GM19099 (cell line): ENCODE data around the gene CHDH.

ENCODE experiments used
- POLR2A ChIP-seq: IDR thresholded peaks from 3 replicates; pipeline ENCODE4 v1.6.1; 2011; ENCODE audit warnings: low read depth; ENCODE audit not compliant: insufficient read length; ENCODE audit errors: extremely low read depth

The CHDH gene

DNA sequence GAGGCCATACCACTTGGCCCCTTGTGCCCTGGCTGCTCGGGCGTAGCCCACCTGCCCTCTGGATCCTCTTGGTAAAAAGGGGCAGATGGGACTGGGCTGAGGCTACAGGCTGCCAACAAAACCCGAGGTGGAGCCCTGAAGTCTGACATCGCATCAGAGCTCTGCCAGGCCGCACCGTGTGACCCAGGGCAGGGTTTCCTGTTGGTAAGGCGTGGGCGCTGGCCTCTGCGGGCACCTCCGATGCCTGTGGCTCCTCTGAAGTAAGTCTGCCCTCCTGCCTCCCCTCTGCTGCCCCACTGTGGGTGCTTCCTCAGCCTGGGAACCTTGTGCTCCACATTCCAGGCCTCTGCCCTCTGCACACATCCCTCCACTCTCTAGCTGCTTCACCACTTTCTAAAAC is 8.9 kb downstream of the CHDH start:
- no peak for TF ChIP-seq POLR2A

DNA sequence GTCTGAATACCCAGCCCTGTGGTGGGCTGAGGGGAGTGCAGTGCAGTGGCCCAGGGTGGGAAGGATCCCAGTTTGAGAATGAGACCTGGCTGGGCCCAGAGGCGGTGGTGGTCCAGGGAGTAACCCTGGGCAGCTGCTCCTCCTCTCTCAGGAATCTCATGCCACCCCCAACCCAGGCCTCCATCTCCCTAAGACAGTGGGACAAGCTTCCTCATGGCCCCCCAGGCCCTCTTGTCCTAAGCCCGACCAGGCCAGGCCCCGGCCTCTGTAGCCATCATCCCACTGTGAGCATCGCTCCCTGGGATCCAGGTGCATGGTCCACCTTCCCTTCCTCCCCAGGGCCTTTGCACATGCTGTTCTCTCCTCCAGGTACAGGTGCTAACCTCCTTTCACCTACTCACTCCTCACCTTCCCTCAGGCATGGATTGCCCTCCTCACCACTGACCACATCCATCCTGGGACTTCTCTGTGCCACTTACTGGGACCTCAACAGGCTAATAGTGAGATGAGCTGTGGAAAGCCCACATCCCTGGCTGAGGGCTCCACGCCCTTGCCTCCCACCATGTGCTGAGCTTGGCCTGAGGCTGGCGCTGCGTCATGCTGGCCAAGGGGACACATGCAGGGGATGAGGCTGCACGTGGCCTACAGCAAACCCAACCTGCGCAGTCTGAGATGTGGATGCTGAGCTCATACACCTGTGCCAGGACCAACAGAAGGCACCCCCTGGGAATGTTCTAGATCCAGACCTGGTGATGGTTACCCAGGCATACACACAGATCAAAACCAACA is 9.9 kb downstream of the CHDH start:
- TF ChIP-seq POLR2A = no peak

DNA sequence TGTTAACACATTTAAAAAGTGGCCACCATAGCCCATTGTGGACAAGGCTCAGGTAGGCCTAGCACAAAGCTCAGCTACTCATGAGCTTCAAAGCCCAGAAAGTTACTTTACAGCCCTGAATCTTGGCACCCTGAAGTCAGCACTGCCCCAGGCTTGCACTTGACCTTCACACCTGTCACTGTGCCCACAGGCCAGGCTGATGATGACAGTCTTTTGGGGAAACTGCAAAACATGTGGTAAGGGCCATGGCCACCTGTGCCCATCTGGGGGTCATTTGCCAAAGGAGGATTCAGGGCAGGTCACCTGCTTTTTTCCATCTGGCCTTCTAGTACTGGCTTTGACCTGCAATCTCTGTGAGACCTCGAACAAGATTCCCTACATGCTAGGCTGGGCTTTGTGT is 11.0 kb downstream of the CHDH start:
- TF ChIP-seq POLR2A = no peak

DNA sequence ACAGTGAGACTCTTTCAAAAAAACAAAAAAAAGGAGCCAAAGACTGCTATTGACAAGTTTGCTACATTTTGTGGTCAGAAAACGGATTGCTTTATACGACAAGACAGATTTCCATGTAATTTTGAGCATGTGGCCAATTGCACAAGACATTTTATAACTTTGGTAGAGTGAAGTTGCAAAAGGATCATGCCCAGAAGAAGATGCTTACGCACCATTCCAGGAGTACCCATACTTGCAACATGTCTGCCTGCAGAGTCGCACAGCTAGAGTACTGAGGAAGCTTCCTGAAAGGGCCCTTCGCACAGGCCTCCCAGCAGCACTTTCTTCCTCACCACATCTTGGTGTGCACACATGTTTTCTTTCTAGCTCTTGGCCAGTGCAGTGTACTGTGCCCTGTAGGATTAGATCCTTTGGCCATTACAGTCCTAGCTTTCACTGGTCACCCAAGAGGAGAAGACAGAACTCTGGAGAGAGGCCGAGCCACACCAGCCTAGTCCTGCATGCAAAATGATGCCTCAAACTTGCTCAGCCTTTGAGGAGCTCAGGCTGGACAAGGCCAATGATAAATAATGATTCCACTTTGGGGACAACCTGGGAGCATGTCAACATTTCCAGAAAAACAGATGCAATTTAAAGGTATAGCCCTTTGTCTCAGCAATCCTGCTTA is 11.7 kb downstream of the CHDH start:
- TF ChIP-seq POLR2A = no peak

DNA sequence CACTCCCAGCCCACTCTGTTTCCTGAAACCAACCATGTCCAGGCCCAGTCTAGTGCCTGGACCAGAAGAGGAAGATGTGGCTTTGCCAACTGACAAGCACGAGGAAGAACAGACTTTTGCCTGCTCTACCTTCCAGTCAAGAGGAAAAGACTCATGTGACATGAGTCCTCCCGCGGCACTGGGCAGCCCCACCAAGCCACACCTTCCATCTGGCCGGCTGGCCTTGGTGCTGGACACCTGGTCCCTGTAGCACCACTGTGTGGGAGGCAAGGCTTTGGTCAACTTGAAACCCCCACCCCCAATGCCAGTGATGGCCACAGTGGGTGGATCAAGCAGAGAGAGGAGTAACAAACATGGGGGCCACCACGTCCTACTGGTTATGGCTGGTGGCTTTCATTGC is 12.5 kb downstream of the CHDH start:
- TF ChIP-seq POLR2A = no peak

DNA sequence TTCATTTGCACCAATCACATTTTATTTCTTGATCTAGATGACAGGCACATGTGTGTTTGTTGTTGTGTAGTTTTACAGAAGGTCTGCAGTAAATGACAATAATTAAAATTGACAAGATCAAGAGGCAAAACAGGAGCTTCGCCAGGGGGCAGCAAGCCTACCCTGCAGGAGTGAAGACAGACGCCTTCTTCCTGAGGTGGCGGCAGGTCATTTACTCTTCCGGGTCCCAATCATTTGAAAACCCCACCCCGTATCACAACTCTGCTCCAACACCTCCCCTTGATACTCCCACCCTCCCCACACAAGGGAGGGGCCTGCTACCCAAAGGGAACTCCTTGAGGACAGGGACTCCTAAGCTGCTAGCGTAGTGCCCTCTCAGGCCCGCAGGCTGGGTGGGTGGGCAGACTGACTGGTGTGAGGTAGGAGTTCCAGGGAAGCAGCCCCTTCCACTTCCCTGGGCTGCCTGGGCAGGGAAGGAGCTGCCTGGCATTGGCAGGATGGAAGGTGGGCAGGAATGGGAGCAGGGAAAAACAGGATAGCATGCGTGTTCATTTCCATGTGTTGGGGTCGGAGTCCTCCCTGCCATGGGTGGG is 13.1 kb downstream of the CHDH start:
- TF ChIP-seq POLR2A = no peak

DNA sequence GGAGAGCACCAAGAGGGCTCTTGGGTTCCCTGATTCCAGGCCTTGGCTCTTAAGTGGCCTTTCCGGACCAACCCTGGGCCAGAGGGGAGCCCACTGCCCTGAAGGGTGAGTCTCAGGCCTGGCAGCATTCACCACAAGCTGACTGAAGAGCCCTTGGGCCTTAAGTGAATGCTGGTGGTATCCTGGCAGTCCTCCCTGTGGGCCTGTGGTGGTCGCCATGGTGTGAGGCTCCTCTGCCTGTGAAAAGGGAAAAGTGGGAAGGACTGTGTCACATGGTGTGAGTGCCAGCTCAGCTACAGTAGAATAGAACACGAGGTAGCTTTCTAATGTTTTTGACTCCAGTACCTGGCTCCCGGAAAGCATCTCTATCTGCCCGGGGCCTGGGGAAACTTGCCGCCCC is 15.3 kb downstream of the CHDH start:
- no peak for TF ChIP-seq POLR2A

DNA sequence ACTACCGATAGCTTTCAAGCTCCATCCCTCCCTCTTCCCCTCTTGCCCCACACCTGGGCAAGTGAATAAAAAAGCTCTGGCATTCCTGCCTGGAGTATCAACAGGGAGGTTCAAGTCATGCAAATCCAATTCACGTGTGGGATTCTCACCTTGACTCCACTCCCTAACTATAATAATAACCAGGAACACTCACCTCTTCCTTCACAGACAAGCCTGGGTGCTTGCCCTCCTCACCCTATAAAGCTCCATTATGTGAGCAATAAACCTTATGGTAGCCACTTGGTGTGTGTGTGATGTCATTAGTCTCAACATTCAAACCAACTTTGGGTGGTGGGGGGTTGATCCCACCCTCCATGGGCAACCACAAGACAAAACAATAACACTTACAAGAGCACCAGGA is 16.6 kb downstream of the CHDH start:
- no peak for TF ChIP-seq POLR2A

DNA sequence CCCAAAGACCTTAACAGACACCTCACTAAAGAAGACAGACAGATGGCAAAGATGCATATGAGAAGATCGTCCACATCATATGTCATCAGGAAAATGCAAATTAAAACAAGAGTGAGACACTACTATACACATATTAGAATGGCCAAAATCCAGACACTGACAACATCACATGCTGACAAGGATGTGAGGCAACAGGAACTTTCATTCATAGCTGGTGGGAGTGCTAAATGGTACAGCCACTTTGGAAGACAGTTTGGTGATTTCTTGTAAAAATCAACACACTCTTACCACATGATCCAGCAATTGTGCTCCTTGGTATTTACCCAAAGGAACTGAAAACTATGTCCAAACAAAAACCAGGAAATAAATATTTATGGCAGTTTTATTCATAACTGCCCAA is 17.6 kb downstream of the CHDH start:
- no peak for TF ChIP-seq POLR2A

DNA sequence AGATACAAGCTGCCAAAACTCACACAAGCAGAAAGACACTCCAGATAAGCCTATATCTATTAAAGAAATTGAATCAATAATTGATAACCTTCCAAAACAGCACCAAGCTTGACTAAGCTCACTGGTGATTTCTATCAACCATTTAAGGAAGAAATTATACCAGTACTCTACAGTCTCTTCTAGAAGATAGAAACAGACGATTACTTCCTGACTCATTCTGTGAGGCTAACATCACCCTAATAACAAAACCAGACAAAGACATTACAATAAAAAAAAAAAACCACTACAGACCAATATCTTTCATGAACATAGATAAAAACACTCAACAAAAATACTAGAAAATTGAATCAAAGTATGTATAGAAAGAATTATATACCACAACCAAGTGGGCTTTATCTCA is 20.2 kb downstream of the CHDH start:
- no peak for TF ChIP-seq POLR2A

DNA sequence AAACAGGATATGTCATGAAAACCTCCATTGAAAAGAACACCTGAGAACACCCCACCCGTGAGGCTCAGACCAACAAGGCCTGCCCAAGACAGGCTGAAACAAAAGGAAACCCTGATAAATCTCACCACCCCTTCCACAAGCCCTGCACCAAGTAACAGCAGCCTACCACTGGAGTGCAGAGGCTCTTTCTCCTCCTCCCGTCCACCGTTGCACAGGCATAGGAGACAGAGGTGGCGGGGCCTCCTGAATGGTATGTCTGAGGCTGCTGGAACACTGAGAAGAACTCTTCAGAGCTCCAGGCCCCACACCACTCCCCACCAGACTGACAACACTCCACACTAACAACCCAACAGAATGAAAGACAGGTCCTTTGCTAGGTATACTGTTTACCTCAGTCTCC is 21.4 kb downstream of the CHDH start:
- TF ChIP-seq POLR2A = no peak

DNA sequence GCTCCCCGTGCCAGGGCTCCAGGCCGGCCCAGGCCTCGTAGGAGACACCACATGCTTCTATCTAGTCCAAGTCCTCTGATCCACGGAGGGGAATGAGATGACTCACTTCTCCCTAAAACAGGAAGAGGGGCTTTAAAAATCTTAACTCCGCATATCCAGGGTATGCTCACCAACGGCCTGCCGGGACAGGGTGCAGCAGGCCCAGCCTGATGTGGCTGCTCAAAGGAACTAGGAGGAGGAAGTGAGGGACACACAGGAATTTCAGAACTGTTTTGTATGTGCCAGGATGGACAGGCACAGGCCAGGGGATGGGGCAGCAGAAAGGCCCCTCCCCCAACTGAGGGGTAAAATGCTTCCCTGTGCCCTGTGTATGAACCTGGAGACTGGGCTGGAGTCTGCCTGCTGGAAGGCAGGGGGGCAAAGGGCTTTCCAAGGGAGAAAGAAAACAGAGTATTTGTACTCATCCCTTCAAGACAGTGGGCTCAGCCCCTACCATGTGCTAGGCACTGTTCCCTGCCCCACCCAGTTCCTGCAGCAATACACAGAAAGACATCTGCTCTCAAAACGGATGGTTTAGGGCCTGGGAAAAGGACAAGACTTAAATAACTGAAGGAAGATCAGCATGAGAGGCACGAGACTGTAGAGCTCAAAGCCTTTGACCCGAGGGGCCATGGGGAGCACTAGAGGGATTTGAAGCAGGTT is 22.1 kb downstream of the CHDH start:
- TF ChIP-seq POLR2A = no peak

DNA sequence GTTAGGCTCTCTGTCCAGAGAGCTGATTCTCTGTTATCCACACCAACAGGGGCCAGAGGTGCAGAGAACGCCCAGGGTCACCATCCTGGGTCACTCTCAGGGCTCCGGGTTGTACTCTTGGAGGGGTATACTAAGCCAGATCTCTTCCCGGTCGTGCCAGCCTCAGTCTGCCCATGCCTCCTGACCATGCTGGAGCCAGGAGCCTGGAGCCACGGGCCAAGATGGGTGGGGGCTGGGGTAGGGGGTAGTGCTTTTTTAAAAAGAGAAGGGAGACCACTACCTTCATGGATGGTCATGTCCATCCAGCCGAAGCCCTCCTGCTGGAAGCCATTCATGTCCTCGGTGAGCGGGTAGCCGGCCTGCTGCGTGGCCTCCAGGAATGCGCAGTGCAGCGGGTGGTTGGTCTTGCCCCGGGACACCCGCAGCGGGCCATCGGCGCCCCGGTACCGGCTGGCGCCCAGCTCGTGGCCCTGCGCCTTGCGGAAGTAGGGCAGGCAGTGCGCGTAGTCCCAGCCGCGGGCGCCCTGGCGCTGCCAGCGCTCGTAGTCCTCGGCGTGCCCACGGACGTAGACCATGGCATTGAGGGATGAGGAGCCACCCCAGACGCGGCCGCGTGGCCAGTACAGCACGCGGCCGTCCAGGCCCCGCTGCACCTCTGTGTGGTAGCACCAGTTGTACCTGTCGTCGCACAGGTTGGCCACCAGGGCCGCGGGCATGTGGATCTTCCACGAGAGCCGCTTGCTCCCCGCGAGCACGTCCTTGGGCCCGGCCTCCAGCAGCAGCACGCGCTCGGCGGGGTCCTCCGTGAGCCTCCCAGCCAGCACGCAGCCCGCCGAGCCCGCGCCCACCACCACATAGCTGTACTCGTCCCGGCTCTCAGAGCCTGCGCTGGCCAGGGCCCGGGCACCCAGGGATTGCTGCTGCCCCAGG is 22.9 kb downstream of the CHDH start:
- TF ChIP-seq POLR2A = no peak

DNA sequence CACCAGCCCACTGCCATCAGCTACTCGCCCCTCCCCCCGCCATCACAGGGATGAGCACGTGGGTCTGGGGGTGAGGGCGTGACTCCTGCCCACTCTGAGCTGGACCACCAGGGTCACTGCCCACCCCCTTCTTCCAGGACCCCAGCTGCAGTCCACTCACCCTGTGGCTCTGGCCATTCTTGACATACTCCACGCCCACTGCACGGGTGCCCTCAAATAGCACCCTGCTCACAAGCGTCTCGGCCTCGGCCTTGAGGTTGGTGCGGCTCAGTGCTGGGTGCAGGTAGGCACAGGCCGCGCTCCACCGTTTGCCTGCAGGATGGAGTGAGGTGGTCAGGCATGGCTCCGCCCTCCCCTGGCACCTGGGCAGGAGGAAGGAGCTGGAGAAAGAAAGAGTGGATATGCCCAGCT is 23.9 kb downstream of the CHDH start:
- TF ChIP-seq POLR2A = no peak

DNA sequence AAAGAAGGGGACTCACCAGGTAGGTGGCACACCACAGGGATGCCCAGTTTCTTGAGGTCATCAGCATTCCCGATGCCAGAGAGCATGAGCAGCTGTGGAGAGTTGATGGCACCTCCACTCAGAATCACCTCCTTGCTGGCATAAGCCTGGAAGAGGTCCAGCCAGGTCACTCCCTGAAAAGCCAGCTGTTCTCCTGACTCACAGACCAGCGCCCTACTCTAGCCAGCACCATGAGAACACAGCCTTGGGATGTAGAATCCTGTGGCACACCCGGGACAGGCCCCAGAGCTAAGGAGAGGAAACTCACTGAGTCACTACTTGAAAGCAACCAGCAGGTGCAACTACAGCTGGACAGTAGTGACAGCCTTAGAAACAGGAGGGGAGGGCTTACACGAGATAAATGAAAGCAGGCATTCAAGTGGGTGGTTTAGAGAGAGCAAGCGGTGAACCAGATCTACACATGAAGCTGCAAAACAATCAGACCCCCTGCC is 24.5 kb downstream of the CHDH start:
- TF ChIP-seq POLR2A = no peak
